Mesothelial cell of epicardium (in vitro differentiated cells): ENCODE results near the gene XK. TPM values are rescaled to one million over a fixed set of nuclear protein-coding genes. Genes with fewer than 3 reads are reported as not detected.

Experiments used
- DNase-seq, 2 experiments: peaks; one replicate each; pipeline ENCODE4 v3.0.0; 2021; ENCODE audit warnings: low spot score in 2 of 2; ENCODE audit not compliant: unreplicated experiment in 2 of 2
- H3K27ac Mint-ChIP-seq: 2 replicates; pipeline ENCODE4 v1.8.0; 2021; ENCODE audit warnings: mixed read lengths
- H3K27me3 Mint-ChIP-seq: 2 replicates; pipeline ENCODE4 v1.8.0; 2021; ENCODE audit warnings: low read depth, mixed read lengths
- H3K36me3 Mint-ChIP-seq: 2 replicates; pipeline ENCODE4 v1.8.0; 2021; ENCODE audit warnings: mixed read lengths
- H3K4me1 Mint-ChIP-seq: 2 replicates; pipeline ENCODE4 v1.8.0; 2021; ENCODE audit warnings: mixed read lengths
- H3K4me3 Mint-ChIP-seq: 2 replicates; pipeline ENCODE4 v1.8.0; 2021; ENCODE audit warnings: mild to moderate bottlenecking, moderate library complexity, mixed read lengths
- H3K9me3 Mint-ChIP-seq: 2 replicates; pipeline ENCODE4 v1.8.0; 2021; ENCODE audit warnings: mixed read lengths
- total RNA-seq: library from RNA; stranded (reverse); gene quantifications from 3 replicates; pipeline ENCODE4 v1.2.1, GENCODE V29; 2021
- TF ChIP-seq, protein P1 (sequence below): fragments of 200-600 bp; sonication (generic); IDR thresholded peaks from one replicate; pipeline ENCODE4 v1.5.0; 2021; ENCODE audit warnings: antibody characterized with exemption; ENCODE audit not compliant: unreplicated experiment

XK gene
- total RNA-seq, 1 donor from 2014 or later: 0.51 TPM

DNA sequence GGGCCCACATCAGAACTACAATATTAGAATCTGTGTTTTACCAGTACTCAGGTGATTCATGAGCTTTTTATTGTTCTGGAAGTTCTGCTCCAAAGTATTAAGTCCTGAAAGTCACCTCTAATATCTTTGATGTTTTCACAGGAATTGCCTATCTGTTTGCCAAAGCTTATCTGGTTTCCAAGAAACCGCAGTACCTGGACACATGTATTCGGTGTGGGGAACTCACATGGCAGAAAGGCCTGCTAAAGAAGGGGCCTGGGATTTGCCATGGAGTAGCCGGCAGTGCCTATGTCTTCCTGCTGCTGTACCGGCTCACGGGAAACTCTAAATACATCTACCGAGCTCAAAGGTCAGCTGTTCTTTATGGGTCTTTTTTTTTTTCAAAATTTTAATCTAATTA lies 18.4 kb upstream of the XK start:
- DNase-seq: no peak
- no peaks in the 10 kb centered on the region for H3K4me1 Mint-ChIP-seq
- peaks cover 14% of the 10 kb centered on the region for H3K9me3 Mint-ChIP-seq
- H3K4me3 Mint-ChIP-seq: no peak overlapping the region
- H3K27me3 Mint-ChIP-seq: no peaks in the 10 kb centered on the region
- no peak overlapping the region for H3K27ac Mint-ChIP-seq
- TF ChIP-seq, protein P1, sequence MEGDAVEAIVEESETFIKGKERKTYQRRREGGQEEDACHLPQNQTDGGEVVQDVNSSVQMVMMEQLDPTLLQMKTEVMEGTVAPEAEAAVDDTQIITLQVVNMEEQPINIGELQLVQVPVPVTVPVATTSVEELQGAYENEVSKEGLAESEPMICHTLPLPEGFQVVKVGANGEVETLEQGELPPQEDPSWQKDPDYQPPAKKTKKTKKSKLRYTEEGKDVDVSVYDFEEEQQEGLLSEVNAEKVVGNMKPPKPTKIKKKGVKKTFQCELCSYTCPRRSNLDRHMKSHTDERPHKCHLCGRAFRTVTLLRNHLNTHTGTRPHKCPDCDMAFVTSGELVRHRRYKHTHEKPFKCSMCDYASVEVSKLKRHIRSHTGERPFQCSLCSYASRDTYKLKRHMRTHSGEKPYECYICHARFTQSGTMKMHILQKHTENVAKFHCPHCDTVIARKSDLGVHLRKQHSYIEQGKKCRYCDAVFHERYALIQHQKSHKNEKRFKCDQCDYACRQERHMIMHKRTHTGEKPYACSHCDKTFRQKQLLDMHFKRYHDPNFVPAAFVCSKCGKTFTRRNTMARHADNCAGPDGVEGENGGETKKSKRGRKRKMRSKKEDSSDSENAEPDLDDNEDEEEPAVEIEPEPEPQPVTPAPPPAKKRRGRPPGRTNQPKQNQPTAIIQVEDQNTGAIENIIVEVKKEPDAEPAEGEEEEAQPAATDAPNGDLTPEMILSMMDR: no peak
- no peaks in the 10 kb centered on the region for H3K36me3 Mint-ChIP-seq

- Mint-ChIP-seq H3K9me3 (peaks cover 3% of the 10 kb centered on the region), H3K27ac (no peak overlapping the region), H3K36me3 (no peaks in the 10 kb centered on the region), H3K4me1 (no peaks in the 10 kb centered on the region), H3K4me3 (no peak overlapping the region), H3K27me3 (no peaks in the 10 kb centered on the region)
- no peak for DNase-seq
- TF ChIP-seq, protein P1: no peak
Observed at GRCh38 chrX:37672563-37672962, 13.0 kb upstream of the XK start.

- Mint-ChIP-seq H3K36me3 (no peaks in the 10 kb centered on the region), H3K27ac (no peak overlapping the region), H3K9me3 (peaks cover 11% of the 10 kb centered on the region), H3K4me1 (no peaks in the 10 kb centered on the region), H3K27me3 (no peaks in the 10 kb centered on the region), H3K4me3 (no peak overlapping the region)
- TF ChIP-seq, protein P1: no peak
- no peak for DNase-seq
Observed at GRCh38 chrX:37676811-37677210, 8.8 kb upstream of the XK start.

GRCh38 chrX:37677243-37677642 lies 8.3 kb upstream of the XK start:
- TF ChIP-seq, protein P1: no peak
- no peaks in the 10 kb centered on the region for H3K36me3 Mint-ChIP-seq
- no peak overlapping the region for H3K27ac Mint-ChIP-seq
- H3K9me3 Mint-ChIP-seq: peaks cover 11% of the 10 kb centered on the region
- H3K4me3 Mint-ChIP-seq: no peak overlapping the region
- no peaks in the 10 kb centered on the region for H3K27me3 Mint-ChIP-seq
- DNase-seq: no peak
- no peaks in the 10 kb centered on the region for H3K4me1 Mint-ChIP-seq

DNA sequence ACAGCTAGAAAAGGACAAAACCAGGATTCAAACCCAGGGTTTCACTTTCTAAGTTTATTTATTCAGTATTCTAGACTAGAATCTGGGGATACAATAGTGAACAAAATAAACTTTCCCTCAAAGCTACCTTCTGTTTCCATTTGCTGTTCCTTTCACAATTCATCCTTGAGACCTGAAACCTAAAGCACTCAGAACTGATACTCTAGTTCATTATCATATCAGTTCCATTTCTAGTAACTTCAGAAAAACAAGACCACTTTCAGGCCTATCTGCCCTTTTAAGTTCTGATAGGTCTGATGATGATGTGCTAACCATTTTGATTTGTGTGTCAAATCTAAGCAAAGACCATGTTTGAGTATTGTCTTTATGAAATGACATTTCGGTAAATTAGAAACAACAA lies 7.8 kb upstream of the XK start:
- Mint-ChIP-seq H3K36me3 (no peaks in the 10 kb centered on the region), H3K9me3 (peaks cover 15% of the 10 kb centered on the region), H3K27ac (no peak overlapping the region), H3K4me1 (no peaks in the 10 kb centered on the region), H3K4me3 (no peak overlapping the region), H3K27me3 (no peaks in the 10 kb centered on the region)
- TF ChIP-seq, protein P1: no peak
- DNase-seq: no peak

DNA sequence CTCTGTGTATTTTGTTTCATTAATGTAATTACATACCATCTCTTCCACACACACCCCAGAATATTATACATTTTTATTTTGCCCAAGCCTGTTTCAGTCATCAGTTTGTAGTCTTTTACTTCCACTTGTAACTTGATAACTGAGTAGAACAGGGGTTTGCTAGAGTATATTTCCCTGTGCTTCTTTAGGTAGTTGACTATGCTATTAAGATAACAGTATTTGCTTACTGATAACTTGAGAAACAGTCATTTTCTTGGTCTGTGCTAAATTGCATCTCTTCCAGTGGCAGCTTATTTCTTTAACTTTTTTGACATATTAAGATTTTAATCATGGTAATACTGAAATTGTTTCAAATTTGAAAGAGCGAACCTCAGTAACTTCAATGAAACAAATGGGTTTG lies 7.0 kb upstream of the XK start:
- Mint-ChIP-seq H3K9me3 (peaks cover 15% of the 10 kb centered on the region), H3K27me3 (no peaks in the 10 kb centered on the region)
- TF ChIP-seq, protein P1: no peak

More for the DNA sequence above, 7.0 kb upstream of the XK start:
- Mint-ChIP-seq H3K36me3 (no peaks in the 10 kb centered on the region), H3K27ac (no peak overlapping the region), H3K4me3 (no peak overlapping the region), H3K4me1 (no peaks in the 10 kb centered on the region)
- no peak for DNase-seq
